Measurements from ENCODE around the gene CKB.

- TF ChIP-seq CTCF (conservative IDR thresholded peaks at IDR 0.05; ENCODE audit: low read length) (no peak), EZH2phosphoT487 (IDR thresholded peaks at IDR 0.05; ENCODE audit: borderline replicate concordance, low read depth, low read length) (no peak)
These were observed 19.3 kb upstream of the CKB start for GRCh38 chr14:103541709-103542604.

All from OCI-LY7 (cell line).